DMS153 treated with DMSO at 0.1 percent for 48 hours (cell line): ENCODE data around the gene RIMBP2.
A peak's percentile ranks its signal among the peaks of the same experiment; 100 is the strongest.

Source experiments
- DNase-seq: peaks from one replicate; lab custom pipeline; 2025; ENCODE audit not compliant: unreplicated experiment; lab: John Stamatoyannopoulos, UW

RIMBP2 gene

GRCh38 chr12:130634866-130635265, 81.2 kb downstream of the RIMBP2 start:
- peak; percentile 48 for DNase-seq

GRCh38 chr12:130633771-130634170, 82.3 kb downstream of the RIMBP2 start:
- peak; percentile 97 for DNase-seq

- peak; percentile 95 for DNase-seq
Measured at GRCh38 chr12:130632642-130633041, 83.5 kb downstream of the RIMBP2 start.

GRCh38 chr12:130628304-130628703, 87.8 kb downstream of the RIMBP2 start:
- DNase-seq, result no peak

- DNase-seq, result no peak
Measured at GRCh38 chr12:130627175-130627574, 88.9 kb downstream of the RIMBP2 start.

GRCh38 chr12:130626601-130627000, 89.5 kb downstream of the RIMBP2 start:
- no peak for DNase-seq

DNA sequence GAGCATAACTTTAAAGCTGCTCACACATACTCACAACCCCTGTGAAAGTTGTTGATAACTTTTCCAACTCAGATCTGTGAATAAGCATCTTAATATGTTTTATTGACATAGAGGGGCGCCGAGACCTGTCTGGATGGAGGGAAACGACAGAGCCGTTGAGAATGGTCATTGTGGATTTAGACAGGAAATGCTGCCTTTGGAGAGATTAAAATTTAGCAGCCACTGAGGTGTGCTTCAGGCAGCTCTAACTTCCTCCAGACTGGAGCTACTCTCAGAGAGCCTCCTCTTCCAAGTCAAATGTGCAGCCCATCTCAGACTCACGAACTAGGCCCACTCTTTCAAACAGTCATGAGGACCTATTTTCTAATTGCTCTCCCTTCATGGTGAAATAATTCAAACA, 90.9 kb downstream of the RIMBP2 start:
- DNase-seq, result no peak

- peak; percentile 52 for DNase-seq
Measured at GRCh38 chr12:130622803-130623202, 93.3 kb downstream of the RIMBP2 start.

DNA sequence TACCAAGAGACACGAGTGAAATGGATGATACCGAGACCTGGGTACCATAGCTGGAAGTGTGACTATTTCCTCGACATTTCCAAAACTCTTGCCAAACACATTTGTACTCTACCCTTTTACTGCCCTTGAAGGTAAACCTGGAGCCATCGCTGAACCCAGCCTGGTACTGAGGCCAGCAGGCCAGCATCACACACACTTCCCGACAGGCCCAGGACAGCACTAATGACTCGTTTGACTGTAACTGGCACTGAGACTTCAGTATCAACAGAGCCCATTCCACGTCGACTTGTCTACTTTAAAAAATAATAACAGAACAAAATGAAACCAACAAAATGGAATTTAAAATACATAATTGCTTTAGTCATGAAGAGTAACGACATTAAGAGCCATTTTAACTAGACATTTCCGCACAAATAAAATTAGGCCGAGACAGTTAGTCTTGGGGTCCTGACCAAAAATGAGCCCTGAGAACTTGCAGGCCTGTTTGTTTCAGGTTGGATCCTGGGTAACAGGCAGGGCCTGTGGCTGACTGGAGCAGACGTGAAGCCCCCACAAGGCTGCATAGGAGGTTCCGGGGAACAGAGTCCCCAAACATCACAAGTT, 94.3 kb downstream of the RIMBP2 start:
- DNase-seq, result no peak

GRCh38 chr12:130620756-130621155, 95.3 kb downstream of the RIMBP2 start:
- no peak for DNase-seq

DNA sequence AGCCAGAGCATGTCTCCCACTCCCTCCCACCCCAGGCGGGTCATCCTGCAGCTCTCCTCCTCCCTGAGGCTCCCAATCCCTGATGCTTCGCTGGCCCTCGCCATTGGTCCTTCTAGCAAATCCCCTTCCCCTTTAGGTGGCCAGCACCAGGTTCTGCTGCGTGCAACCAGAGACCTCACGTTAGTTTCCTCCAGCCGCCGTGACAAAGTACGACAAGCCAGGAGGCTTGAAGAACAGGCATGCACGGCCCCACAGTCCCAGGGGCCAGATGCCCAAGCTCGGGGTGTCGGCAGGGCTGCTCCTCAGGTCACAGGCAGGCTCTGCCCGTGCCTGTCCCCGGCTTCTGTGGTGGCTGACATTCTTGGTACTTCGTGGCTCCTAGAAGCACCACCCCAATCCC, 95.8 kb downstream of the RIMBP2 start:
- no peak for DNase-seq

DNA sequence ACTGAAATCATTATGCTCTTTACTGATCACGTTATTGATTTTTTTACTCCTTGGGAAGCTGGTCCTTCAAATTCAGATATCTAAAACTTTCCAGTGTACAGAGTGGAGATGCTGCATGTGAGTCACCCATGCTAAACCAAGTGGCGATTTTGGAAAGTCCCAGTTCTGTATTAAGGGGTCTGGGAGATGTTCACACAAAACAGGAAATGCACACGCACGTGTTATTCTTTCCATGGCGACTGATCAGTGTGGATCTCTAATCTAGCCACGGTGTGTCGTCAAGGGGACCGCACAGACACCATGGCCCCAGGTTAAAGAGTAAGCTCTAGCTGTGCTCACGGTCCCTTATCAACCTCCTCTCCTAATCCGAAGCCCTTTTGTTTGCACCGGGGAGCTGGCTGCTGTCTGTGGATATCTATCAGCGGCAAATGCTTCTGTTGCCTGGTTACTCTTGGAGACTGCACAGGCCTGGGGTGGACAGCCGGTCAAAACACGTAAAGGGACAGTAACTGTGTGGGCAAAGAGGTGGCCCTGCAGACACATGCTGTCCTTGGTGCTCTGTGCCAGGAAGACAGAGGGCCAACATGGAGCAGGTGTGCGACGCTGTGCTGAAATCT, 96.6 kb downstream of the RIMBP2 start:
- DNase-seq, result no peak

- no peak for DNase-seq
Measured at GRCh38 chr12:130617219-130617618, 98.9 kb downstream of the RIMBP2 start.

- no peak for DNase-seq
Measured at GRCh38 chr12:130615861-130616345, 100.2 kb downstream of the RIMBP2 start.

GRCh38 chr12:130614530-130614905, 101.6 kb downstream of the RIMBP2 start:
- no peak for DNase-seq

DNA sequence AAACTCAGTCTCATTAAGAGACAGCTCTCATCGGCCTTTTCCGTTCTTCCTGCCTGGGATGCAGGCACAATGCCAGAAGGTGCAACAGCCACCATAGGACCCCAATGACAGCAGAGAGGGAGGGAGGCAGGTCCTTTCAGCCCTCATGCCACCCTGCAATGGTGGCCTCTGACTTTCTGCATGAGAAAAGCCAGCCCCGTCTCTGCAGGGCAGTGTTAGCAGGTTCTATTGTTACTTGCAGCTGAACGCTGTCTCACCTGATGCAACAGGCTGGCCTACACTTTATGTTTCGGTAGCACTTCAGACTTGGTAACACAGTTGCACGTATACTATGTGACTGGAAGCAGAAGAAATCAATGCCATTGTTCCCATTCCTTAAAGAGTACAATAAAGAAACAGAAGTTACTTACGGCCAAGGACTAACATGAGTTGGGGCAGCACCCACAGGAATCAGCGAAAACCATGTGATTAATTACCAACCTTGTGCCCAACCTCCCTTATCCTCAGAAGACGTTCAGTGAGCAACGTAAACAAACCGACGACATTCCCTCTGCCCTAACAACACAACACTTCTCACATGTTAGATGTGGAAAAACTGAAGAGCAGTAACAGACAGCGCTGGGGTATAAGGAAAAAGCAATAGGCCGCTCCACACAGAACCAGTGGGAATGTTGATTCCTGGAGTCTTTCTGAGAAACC, 102.1 kb downstream of the RIMBP2 start:
- no peak for DNase-seq

DNA sequence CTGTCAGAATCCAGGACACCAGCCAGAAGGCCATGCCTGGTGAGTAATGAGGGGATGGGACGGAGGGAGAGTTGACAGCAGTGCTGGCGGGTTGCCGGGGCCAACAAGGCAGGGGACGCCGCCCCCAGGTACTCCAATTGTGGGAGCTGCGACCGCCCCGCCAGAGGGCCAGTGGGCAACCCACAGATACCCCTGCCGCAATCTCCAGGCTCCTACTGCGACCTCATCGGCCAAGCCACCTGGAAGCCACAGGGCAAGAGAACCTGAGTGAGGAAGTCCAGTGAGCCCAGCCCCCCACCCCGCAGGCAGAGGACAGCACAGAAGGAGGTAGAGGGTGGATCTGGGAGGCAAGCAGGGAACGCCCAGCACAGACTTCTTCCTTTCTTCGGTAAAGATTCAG, 103.0 kb downstream of the RIMBP2 start:
- DNase-seq, result no peak

- no peak for DNase-seq
Measured at GRCh38 chr12:130611026-130611905, 104.8 kb downstream of the RIMBP2 start.

DNA sequence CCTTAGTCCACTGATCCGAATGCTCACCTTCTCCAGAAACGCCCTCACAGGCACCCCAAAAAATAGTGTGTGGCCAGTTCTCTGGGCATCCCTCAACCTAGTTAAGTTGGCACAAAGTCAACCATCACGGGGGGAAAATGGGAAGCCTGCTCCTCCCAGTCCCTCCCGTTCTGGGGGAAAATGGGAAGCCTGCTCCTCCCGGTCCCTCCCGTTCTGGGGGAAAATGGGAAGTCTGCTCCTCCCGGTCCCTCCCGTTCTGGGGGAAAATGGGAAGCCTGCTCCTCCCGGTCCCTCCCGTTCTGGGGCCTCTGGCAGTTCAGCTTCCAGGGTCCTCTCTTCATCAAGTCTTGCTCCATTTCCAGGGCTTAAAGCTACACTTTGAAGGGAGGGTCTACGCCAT, 106.1 kb downstream of the RIMBP2 start:
- DNase-seq, result no peak

DNA sequence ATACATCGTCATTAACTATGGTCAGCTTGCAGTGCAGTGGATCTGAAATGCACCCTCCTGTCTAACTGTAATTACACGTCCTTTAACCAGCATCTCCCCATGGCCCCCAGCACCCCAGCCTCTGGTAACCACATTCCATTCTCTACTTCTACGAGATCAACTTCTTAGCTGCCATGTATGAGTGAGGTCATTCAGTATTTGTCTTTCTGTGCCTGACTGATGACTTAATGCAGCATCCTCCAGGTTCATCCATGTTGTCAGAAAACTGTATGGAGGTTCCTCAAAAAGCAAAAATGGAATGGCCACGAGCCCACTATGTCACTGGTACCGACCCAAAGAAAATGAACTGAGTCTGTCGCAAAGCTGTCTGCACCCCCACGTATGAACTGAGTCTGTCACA, 107.3 kb downstream of the RIMBP2 start:
- no peak for DNase-seq

- DNase-seq, result no peak
Measured at GRCh38 chr12:130608132-130608531, 108.0 kb downstream of the RIMBP2 start.
